Neural progenitor cell (in vitro differentiated cells): ENCODE measurements around the gene USP34.

Experiments
- CTCF ChIP-seq: fragments of 200-600 bp; sonication (generic); IDR thresholded peaks from 2 replicates; pipeline ENCODE4 v1.5.1; 2017; ENCODE audit warnings: antibody characterized with exemption, mild to moderate bottlenecking
- EZH2 ChIP-seq: fragments of 200-600 bp; sonication (generic); IDR thresholded peaks from 2 replicates; pipeline ENCODE4 v1.6.1; 2017; ENCODE audit warnings: antibody characterized with exemption, mild to moderate bottlenecking, moderate library complexity
- EZH2phosphoT487 ChIP-seq: fragments of 200-600 bp; sonication (generic); IDR thresholded peaks from 2 replicates; pipeline ENCODE4 v1.6.1; 2017; ENCODE audit warnings: antibody characterized with exemption

- TF ChIP-seq CTCF = no peak
- TF ChIP-seq EZH2 = no peak
- no peak for TF ChIP-seq EZH2phosphoT487
Observed at GRCh38 chr2:61335187-61335586, 135.7 kb downstream of the USP34 start.
